Neural cell (in vitro differentiated cells): ENCODE data around the gene QRICH2. TPM values are rescaled to one million over a fixed set of nuclear protein-coding genes. Genes with fewer than 3 reads are reported as not detected.

Source experiments
- H2AFZ ChIP-seq: fragments of 200-600, 300-800 bp; sonication (generic), shearing (Covaris generic); 2 replicates; pipeline ENCODE4 v1.6.0; 2014; ENCODE audit warnings: low read depth, mild to moderate bottlenecking, antibody characterized with exemption, low read length, moderate library complexity
- H3F3A ChIP-seq: fragments of 200-600 bp; shearing (Covaris generic); 2 replicates; pipeline ENCODE4 v1.6.1; 2016; ENCODE audit warnings: mild to moderate bottlenecking, moderate library complexity, mixed read lengths, antibody characterized with exemption, low read length; ENCODE audit not compliant: insufficient read depth, poor library complexity, severe bottlenecking
- H3K27ac ChIP-seq: fragments of 200-600, 300-800 bp; sonication (generic), shearing (Covaris generic); 2 replicates; pipeline ENCODE4 v1.5.1; 2014; ENCODE audit warnings: mild to moderate bottlenecking, low read length, moderate library complexity
- H3K27me3 ChIP-seq: fragments of 300-800, 200-600 bp; sonication (generic), shearing (Covaris generic); 2 replicates; pipeline ENCODE4 v1.6.0; 2014; ENCODE audit warnings: mild to moderate bottlenecking, low read depth, low read length, moderate library complexity; ENCODE audit not compliant: insufficient read depth
- H3K36me3 ChIP-seq: fragments of 300-800, 200-600 bp; sonication (generic), shearing (Covaris generic); 2 replicates; pipeline ENCODE4 v1.5.1; 2014; ENCODE audit warnings: mild to moderate bottlenecking, antibody characterized with exemption, low read length, moderate library complexity; ENCODE audit not compliant: insufficient read depth
- H3K4me2 ChIP-seq: fragments of 300-800, 200-600 bp; sonication (generic), shearing (Covaris generic); 2 replicates; pipeline ENCODE4 v1.6.0; 2014; ENCODE audit warnings: mild to moderate bottlenecking, low read length
- H3K4me3 ChIP-seq: fragments of 300-800, 200-600 bp; sonication (generic), shearing (Covaris generic); 2 replicates; pipeline ENCODE4 v1.5.1; 2014; ENCODE audit warnings: mild to moderate bottlenecking, low read length, moderate library complexity
- H3K79me2 ChIP-seq: fragments of 200-600 bp; shearing (Covaris generic); replicated peaks from 2 replicates; pipeline ENCODE4 v1.6.0; 2014; ENCODE audit warnings: mild to moderate bottlenecking, low read length, moderate library complexity; ENCODE audit not compliant: insufficient read depth
- H3K9ac ChIP-seq: fragments of 300-800, 200-600 bp; sonication (generic), shearing (Covaris generic); 2 replicates; pipeline ENCODE4 v1.6.1; 2016; ENCODE audit warnings: mild to moderate bottlenecking, low read length, mixed read lengths
- H3K9me2 ChIP-seq: fragments of 200-600 bp; shearing (Covaris generic); 2 replicates; pipeline ENCODE4 v1.6.1; 2016; ENCODE audit warnings: mild to moderate bottlenecking, low read length, mixed read lengths; ENCODE audit not compliant: insufficient read depth
- H3K9me3 ChIP-seq: fragments of 200-600, 300-800 bp; sonication (generic), shearing (Covaris generic); 2 replicates; pipeline ENCODE4 v1.6.1; 2016; ENCODE audit warnings: mild to moderate bottlenecking, mixed run types, low read length, moderate library complexity, mixed read lengths
- H4K20me1 ChIP-seq: fragments of 200-600 bp; shearing (Covaris generic); 2 replicates; pipeline ENCODE4 v1.6.1; 2016; ENCODE audit warnings: mild to moderate bottlenecking, mixed run types; ENCODE audit not compliant: insufficient read depth
- EP300 ChIP-seq: fragments of 450-650 bp; conservative IDR thresholded peaks from 2 replicates; pipeline ENCODE4 v1.6.1; 2014; ENCODE audit warnings: antibody characterized with exemption, mild to moderate bottlenecking, moderate library complexity; ENCODE audit not compliant: poor library complexity, severe bottlenecking
- MXI1 ChIP-seq: fragments of 450-650 bp; conservative IDR thresholded peaks from 2 replicates; pipeline ENCODE4 v1.6.1; 2014; ENCODE audit warnings: antibody characterized with exemption, mild to moderate bottlenecking; ENCODE audit not compliant: poor library complexity, severe bottlenecking
- POLR2AphosphoS5 ChIP-seq: IDR thresholded peaks from 2 replicates; pipeline ENCODE4 v1.6.1; 2012
- RAD21 ChIP-seq: fragments of 450-650 bp; conservative IDR thresholded peaks from 2 replicates; pipeline ENCODE4 v1.6.1; 2014; ENCODE audit warnings: antibody characterized with exemption, mild to moderate bottlenecking, moderate library complexity
- SMC3 ChIP-seq: fragments of 450-650 bp; conservative IDR thresholded peaks from 2 replicates; pipeline ENCODE4 v1.6.1; 2014; ENCODE audit warnings: antibody characterized with exemption, mild to moderate bottlenecking, moderate library complexity; ENCODE audit not compliant: poor library complexity
- TAF1 ChIP-seq: IDR thresholded peaks from 2 replicates; pipeline ENCODE4 v1.6.1; 2012; ENCODE audit warnings: low read depth
- polyA plus RNA-seq: library from polyadenylated mRNA; depleted of rRNA; stranded (reverse); fragments of >200 nt; gene quantifications from 2 replicates; pipeline ENCODE4 v1.2.3, GENCODE V29; 2014
- TF ChIP-seq, protein P1 (sequence below): fragments of 450-650 bp; IDR thresholded peaks from 2 replicates; pipeline ENCODE4 v1.5.1; 2014; ENCODE audit warnings: antibody characterized with exemption, mild to moderate bottlenecking, moderate library complexity; ENCODE audit not compliant: poor library complexity, severe bottlenecking
- TF ChIP-seq, protein P2 (sequence below): IDR thresholded peaks from 2 replicates; pipeline ENCODE4 v1.6.1; 2012; ENCODE audit warnings: borderline replicate concordance

The QRICH2 gene
- polyA plus RNA-seq, 1 donor from 2014 or later = 17.3 TPM

- H3K9me3 ChIP-seq = no peaks in the 10 kb centered on the region
- peak overlapping the region; percentile 65 for H2AFZ ChIP-seq
- no peaks in the 10 kb centered on the region for H3K36me3 ChIP-seq
- H3K79me2 ChIP-seq = peaks cover 20% of the 10 kb centered on the region
- no peaks in the 10 kb centered on the region for H3K9me2 ChIP-seq
- peak overlapping the region; percentile 81 for H3K9ac ChIP-seq
- H3K27me3 ChIP-seq = no peaks in the 10 kb centered on the region
- TF ChIP-seq, protein P1, sequence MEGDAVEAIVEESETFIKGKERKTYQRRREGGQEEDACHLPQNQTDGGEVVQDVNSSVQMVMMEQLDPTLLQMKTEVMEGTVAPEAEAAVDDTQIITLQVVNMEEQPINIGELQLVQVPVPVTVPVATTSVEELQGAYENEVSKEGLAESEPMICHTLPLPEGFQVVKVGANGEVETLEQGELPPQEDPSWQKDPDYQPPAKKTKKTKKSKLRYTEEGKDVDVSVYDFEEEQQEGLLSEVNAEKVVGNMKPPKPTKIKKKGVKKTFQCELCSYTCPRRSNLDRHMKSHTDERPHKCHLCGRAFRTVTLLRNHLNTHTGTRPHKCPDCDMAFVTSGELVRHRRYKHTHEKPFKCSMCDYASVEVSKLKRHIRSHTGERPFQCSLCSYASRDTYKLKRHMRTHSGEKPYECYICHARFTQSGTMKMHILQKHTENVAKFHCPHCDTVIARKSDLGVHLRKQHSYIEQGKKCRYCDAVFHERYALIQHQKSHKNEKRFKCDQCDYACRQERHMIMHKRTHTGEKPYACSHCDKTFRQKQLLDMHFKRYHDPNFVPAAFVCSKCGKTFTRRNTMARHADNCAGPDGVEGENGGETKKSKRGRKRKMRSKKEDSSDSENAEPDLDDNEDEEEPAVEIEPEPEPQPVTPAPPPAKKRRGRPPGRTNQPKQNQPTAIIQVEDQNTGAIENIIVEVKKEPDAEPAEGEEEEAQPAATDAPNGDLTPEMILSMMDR = no peak
- TF ChIP-seq, protein P2, sequence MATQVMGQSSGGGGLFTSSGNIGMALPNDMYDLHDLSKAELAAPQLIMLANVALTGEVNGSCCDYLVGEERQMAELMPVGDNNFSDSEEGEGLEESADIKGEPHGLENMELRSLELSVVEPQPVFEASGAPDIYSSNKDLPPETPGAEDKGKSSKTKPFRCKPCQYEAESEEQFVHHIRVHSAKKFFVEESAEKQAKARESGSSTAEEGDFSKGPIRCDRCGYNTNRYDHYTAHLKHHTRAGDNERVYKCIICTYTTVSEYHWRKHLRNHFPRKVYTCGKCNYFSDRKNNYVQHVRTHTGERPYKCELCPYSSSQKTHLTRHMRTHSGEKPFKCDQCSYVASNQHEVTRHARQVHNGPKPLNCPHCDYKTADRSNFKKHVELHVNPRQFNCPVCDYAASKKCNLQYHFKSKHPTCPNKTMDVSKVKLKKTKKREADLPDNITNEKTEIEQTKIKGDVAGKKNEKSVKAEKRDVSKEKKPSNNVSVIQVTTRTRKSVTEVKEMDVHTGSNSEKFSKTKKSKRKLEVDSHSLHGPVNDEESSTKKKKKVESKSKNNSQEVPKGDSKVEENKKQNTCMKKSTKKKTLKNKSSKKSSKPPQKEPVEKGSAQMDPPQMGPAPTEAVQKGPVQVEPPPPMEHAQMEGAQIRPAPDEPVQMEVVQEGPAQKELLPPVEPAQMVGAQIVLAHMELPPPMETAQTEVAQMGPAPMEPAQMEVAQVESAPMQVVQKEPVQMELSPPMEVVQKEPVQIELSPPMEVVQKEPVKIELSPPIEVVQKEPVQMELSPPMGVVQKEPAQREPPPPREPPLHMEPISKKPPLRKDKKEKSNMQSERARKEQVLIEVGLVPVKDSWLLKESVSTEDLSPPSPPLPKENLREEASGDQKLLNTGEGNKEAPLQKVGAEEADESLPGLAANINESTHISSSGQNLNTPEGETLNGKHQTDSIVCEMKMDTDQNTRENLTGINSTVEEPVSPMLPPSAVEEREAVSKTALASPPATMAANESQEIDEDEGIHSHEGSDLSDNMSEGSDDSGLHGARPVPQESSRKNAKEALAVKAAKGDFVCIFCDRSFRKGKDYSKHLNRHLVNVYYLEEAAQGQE = no peak
- TF ChIP-seq TAF1 (peak; percentile 6), MXI1 (peak; percentile 32), POLR2AphosphoS5 (no peak), SMC3 (no peak)
- no peaks in the 10 kb centered on the region for H3F3A ChIP-seq
- H3K4me2 ChIP-seq = peak overlapping the region; percentile 78
- H3K27ac ChIP-seq = peak overlapping the region; percentile 42
- no peaks in the 10 kb centered on the region for H4K20me1 ChIP-seq
- H3K4me3 ChIP-seq = peak overlapping the region; percentile 93
These were observed 68.4 kb downstream of the QRICH2 start for GRCh38 chr17:76239538-76240274.

DNA sequence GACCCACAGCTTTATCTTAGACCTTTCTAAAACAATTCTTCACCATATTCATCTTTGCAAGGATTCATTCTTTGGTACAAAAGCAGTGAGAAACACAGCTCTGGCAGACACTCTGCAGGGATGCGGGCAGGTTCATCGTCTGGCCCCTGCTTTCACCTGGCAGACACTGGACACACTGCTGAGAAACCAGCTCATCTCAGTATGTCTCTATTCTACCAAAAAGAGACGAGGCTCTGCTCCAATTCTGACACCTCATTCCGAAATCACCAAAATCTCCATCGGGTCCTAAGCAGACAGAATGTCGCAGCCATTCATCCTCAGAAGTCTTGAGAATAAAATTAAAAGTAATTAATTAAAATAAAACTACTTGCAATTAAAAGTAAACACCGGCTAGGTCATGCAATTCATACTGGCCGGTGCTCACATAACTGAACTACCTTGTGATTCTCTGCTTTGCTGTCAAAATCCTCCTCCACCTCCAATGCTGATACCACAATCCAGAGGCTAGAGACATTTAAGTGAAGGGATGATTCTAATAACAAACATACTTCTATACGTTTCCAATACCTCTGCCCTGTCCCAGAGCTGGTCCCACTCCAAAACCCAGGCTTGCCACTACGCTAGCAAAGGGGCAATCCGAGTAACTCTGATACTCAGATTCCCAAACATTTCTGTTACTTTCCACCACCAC is 69.1 kb downstream of the QRICH2 start:
- H3K4me2 ChIP-seq = peak overlapping the region; percentile 78
- TF ChIP-seq RAD21 = no peak
- no peak for TF ChIP-seq MXI1
- TF ChIP-seq, protein P1 = no peak
- no peak for TF ChIP-seq EP300
- TF ChIP-seq, protein P2 = no peak
- TF ChIP-seq SMC3 = no peak

More for the DNA sequence above, 69.1 kb downstream of the QRICH2 start:
- peak overlapping the region; percentile 93 for H3K4me3 ChIP-seq
- H3K27me3 ChIP-seq = no peaks in the 10 kb centered on the region
- no peak overlapping the region for H3K27ac ChIP-seq
- H3K79me2 ChIP-seq = peaks cover 23% of the 10 kb centered on the region
- no peaks in the 10 kb centered on the region for H3K9me2 ChIP-seq
- no peak overlapping the region for H2AFZ ChIP-seq
- no peaks in the 10 kb centered on the region for H4K20me1 ChIP-seq
- no peaks in the 10 kb centered on the region for H3F3A ChIP-seq
- peak overlapping the region; percentile 81 for H3K9ac ChIP-seq
- H3K36me3 ChIP-seq = no peaks in the 10 kb centered on the region
- H3K9me3 ChIP-seq = no peaks in the 10 kb centered on the region
